Sigmoid colon (tissue), 4 donors: ENCODE data around the gene SLX4IP.

ENCODE experiments used
- EP300 ChIP-seq, 4 donors: sonication (generic); formaldehyde crosslinking; IDR thresholded peaks; one replicate each; pipeline ENCODE4 v1.6.1; 2017; ENCODE audit warnings: antibody characterized with exemption in 4 of 4
- POLR2A ChIP-seq, 2 donors: fragments of 450-650 bp; IDR thresholded peaks; one replicate each; pipeline ENCODE4 v1.6.1; 2016; ENCODE audit warnings: antibody characterized with exemption in 2 of 2, mild to moderate bottlenecking in 2 of 2, moderate library complexity in 2 of 2
- POLR2AphosphoS5 ChIP-seq, 4 donors: sonication (generic); formaldehyde crosslinking; IDR thresholded peaks; one replicate each; pipeline ENCODE4 v1.6.1; 2017; ENCODE audit warnings: antibody characterized with exemption in 4 of 4
- TF ChIP-seq, protein P1 (sequence below), 4 experiments: fragments of 450-650 bp in 3 of 4; fragments of 200-600 bp in 1 of 4; IDR thresholded peaks; one replicate each; pipeline ENCODE4 v1.5.1; 2016 to 2019; ENCODE audit warnings: antibody characterized with exemption in 4 of 4, mild to moderate bottlenecking in 3 of 4, moderate library complexity in 2 of 4

DNA sequence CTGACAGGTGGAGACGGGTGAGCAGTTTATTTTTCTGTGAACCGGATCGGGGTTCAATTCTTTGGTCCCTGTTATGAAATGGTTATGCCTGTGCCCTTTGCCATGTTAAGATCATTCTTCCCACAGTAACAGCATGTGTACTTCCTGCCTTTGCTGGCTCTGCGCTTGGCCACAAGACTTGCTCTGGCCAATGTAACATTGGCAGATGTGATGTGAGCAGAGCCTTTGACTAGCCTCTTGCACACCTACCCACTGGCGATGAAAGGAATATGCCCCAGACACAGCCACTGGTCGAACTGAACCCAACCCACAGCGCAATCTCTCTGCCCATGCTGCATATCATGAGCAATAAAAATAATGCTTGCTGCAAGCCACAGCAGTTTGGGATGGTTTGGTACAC, 206.8 kb downstream of the SLX4IP start:
- TF ChIP-seq POLR2A (IDR thresholded peaks at IDR 0.05): no peak
- TF ChIP-seq, protein P1, sequence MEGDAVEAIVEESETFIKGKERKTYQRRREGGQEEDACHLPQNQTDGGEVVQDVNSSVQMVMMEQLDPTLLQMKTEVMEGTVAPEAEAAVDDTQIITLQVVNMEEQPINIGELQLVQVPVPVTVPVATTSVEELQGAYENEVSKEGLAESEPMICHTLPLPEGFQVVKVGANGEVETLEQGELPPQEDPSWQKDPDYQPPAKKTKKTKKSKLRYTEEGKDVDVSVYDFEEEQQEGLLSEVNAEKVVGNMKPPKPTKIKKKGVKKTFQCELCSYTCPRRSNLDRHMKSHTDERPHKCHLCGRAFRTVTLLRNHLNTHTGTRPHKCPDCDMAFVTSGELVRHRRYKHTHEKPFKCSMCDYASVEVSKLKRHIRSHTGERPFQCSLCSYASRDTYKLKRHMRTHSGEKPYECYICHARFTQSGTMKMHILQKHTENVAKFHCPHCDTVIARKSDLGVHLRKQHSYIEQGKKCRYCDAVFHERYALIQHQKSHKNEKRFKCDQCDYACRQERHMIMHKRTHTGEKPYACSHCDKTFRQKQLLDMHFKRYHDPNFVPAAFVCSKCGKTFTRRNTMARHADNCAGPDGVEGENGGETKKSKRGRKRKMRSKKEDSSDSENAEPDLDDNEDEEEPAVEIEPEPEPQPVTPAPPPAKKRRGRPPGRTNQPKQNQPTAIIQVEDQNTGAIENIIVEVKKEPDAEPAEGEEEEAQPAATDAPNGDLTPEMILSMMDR (IDR thresholded peaks at IDR 0.05): no peak
- no peak for TF ChIP-seq POLR2AphosphoS5 (IDR thresholded peaks at IDR 0.05)
- TF ChIP-seq EP300 (IDR thresholded peaks at IDR 0.05): no peak
